Measurements from ENCODE around the gene PLXNA3.

- TF ChIP-seq CTCF (IDR thresholded peaks at IDR 0.05) (no peak), ZFX (IDR thresholded peaks at IDR 0.05; ENCODE audit: borderline replicate concordance) (no peak)
These were observed 47.7 kb downstream of the PLXNA3 start for GRCh38 chrX:154505734-154506133.

Data from 22Rv1 (cell line).